Lung microvascular endothelial cell (primary cell): Measurements from ENCODE around the gene CD28. TPM values are rescaled to one million over a fixed set of nuclear protein-coding genes. Genes with fewer than 3 reads are reported as not detected.
"Not testable (repeated sequence)": the region's sequence is repeated elsewhere in the genome, so short reads cannot be mapped to it uniquely, and the experiment has no call there.

Experiments used
- DNase-seq, 2 donors: peaks; one replicate each; pipeline versions ENCODE4 v3.0.0 to v3.0.0-alpha.2; 2010; ENCODE audit warnings: low read depth in 2 of 2
- total RNA-seq: library from RNA; depleted of rRNA; stranded (reverse); fragments of >200 nt; gene quantifications from 2 replicates; pipeline ENCODE4 v1.2.1, GENCODE V29; 2014

CD28 gene
- total RNA-seq, 1 donor from 2014 or later, result 0.20 TPM

- DNase-seq, result no peak
Measured at GRCh38 chr2:203744091-203744490, 37.7 kb downstream of the CD28 start.

DNA sequence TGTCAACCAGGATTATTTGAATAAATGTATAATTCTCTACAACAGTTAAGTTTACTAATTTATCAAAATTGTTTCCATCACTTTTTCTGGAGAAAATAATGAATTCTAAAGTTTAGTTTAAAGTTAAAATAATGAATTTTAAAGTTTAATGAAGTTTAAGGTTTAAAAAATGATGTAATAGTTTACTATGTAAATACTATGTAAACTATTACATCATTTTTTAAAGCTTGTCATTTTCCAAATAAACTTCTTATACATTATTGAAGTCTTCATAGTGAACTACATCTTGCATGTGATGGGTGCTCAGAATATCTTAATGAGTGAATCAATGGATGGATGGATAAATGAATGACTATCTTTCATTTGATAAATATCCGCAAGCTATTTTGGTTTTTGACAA is 38.8 kb downstream of the CD28 start:
- no peak for DNase-seq

GRCh38 chr2:203748331-203749126 is 42.1 kb downstream of the CD28 start:
- no peak for DNase-seq

GRCh38 chr2:203750346-203751068 is 44.1 kb downstream of the CD28 start:
- DNase-seq, result no peak

DNA sequence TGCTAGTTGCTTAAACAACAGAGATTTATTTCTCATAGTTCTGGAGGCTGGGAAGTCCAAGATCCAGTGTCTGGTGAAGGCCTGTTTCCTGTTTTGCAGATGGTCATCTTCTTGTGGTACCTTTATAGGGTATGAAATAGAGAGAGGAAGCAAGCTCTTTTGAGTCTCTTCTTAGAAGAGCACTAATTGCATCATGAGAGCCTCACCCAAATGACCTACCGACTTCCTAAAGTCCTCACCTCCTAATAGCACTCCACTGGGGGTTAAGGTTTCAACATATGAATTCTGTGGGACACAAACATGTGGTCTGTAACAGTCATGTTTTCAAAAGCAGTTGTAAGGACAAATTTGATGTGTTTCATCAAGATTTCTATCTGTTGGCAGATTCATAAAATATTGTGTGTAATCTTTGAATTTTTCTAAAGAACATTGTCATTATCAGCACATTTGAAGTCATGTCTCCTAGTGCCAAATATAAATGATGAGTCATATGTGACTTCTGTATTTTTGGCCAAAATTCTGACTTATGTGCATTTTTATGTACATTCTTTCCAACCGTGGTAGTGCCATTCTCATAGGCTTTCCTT is 45.3 kb downstream of the CD28 start:
- DNase-seq, result peak in 1 of 2 donors; percentile 26

GRCh38 chr2:203756161-203756560 is 49.7 kb downstream of the CD28 start:
- peak in 1 of 2 donors; percentile 13 for DNase-seq

GRCh38 chr2:203758841-203759689 is 52.6 kb downstream of the CD28 start:
- peak in 1 of 2 donors; percentile 26 for DNase-seq

DNA sequence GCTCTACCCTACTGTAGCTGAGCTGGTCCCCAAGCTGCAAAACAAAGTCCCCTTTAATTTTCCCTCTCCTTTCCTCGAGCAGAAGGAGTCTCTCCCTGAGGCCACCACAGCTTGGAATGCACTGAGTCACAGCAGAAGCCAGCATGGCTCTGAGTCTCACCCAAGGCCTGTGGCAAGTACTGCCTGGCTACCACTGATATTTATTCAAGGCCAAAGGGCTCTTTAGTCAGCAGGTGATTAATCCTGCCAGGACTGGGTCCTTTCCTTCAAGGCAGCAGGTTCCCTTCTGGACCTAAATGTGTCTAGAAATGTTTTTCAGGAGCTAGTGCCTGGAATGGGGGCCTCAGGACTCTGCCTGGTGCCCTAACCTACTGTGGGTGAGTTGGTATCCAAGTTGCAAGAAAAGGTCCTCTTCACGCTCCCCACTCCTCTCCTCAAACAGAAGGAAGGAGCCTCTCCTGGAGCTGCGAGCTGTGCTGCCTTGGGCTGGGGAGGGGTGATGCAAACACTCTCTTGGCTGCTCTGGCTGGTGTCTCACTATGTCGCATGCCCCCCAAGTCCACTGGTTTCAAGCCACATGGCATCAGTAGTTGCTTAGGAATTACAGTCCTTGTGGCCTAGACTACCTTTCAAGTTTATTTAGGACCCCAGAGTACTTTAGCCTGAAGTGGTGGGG is 53.4 kb downstream of the CD28 start:
- peak in 1 of 2 donors; percentile 32 for DNase-seq

- DNase-seq, result no peak
Measured at GRCh38 chr2:203761121-203761520, 54.7 kb downstream of the CD28 start.

GRCh38 chr2:203763241-203763937 is 57.0 kb downstream of the CD28 start:
- no peak for DNase-seq

DNA sequence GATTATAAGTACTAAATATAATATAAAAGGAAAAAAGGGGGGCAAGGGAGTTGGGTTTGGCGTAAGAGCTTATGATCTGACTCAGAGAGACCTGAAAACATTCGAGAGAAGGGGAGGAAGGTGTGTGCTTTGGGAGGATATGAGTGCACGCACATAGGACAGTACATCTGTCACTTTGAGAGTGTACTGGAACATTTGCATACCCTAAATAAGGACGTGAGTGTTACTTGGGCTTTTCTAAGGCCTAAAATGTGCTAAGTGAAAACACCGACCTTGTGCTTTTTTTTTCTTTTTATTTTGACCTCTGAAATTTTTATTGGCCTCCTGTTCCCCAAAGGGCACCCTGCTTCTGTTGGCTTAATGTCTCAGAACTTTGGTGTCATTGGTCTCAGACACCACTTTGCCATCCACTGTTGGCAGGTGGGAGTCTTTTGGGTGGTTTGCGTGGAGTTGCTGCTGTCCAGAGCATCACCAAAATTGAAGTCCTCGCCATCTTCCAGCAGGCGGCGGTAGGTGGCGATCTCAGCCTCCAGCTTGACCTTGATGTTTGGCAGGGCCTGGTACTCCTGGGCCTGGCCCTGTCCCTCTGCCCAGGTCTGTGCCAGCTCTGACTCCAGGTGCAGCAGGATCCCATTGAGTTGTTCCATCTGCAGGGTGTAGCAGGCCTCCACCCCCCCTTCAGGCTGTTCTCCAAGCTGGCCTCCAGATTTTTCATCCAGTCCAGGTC is 57.7 kb downstream of the CD28 start:
- no peak for DNase-seq

DNA sequence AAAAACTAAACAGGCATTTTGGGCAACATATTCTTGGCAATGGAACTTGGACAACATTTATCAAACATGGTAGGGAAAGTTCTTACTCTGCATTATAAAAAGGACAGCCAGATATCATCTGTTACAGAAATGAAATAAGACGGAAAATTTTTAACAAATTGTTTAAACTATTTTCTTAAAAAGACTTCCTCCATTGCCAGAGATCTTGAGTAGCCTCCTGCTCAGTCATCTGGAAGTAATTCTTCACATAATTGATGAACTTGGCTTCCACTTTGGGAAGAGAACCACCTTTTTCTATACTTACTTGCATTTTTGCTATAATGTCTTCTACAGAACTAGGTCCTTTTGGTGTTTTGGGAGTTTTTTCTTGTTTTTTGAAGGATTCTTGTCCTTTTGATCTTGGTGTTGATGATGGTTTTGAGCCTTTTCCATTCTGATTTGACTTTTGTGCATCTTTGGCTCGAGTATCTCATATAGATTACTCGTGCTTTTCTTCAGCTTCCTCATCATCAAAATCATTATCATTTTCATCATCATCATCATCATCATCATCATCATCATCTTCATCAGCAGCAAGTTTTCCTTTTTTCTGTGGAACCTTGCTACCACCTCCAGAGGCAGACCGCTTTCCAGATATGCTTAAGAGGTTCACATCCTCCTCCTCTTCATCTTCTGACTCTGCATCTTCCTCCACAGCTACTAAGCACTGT is 66.2 kb downstream of the CD28 start:
- no peak for DNase-seq

DNA sequence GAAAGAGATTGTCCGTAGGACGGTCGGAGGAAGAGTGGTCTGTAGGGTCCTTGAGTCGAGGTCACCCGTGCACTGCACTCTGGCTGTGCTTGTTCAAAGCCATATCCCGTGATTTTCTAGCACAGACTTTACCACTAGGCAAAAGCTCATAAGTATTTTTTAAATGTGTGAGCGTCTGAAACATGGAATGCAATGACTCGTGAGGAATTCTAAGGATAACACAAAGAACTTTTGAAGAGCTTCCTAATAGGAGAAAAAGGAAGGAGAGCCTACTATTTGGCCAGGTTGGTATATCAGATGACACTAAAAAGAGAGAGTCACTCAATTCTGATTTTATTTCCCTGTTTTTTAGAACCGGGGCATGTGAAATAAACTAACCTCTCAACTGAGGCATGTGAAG is 68.3 kb downstream of the CD28 start:
- DNase-seq, result no peak

- no peak for DNase-seq
Measured at GRCh38 chr2:203775684-203776083, 69.2 kb downstream of the CD28 start.

GRCh38 chr2:203777030-203777429 is 70.6 kb downstream of the CD28 start:
- no peak for DNase-seq

DNA sequence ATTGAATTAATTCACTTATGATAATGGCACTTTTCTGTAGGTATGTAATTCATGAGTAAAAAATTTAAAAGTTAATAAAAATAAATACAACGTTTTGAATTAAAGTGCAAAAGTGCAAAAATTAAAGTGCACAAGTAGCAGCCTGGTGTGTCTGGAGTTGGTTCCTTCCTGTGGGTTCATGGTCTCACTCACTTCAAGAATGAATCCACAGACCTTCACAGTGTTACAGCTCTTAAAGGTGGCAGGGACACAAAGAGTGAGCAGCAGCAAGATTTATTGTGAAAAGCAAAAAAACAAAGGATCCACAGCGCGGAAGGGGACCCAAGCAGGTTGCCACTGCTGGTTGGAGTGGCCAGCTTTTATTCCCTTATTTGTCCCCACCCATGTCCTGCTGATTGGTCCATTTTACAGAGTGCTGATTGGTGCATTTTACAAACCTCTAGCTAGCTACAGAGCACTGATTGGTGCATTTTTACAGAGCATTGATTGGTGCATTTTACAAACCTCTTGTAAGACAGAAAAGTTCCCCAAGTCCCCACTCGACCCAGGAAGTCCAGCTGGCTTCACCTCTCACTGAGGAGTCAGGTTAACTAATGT is 73.1 kb downstream of the CD28 start:
- not testable (repeated sequence) for DNase-seq

DNA sequence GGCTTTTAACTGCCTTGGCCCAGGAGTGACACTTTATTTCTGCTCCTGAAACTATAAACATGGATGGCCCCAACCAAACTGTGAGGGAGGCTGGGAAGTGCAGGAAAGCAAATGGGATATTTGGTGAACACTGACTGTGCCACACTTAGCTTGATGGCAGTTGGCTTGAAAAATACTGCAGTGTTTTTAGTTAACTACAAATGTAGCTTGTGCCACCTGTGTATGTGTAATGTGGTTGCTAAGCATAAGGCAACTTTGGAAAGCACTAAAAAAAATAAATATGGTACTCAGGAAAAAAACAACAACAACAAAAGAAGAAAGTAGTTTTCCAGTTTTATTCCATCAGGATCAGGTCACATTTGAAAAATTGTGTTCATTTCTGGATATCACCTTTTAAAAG is 73.8 kb downstream of the CD28 start:
- DNase-seq, result no peak

DNA sequence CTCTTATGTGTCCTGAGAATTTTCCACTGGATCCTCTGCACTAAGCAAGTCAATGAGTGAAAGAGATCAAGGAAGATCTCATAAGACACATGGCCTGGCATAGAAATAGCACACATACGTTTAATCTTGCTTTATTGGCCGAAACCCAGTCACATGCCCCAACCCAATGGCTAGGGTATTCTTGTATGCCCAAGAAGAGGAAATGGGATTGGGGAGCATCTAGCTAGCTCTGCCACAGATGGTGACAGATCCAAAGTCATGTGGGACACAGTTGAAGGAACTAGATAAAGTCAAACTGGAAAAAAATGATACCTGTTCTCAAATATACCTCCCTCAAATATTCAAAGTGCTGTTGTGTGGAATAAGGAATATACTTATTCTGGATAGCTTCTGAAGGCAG is 74.7 kb downstream of the CD28 start:
- no peak for DNase-seq
